Hypothalamus (tissue), 51 donors: ENCODE data around the gene RASSF5.
"Not testable (repeated sequence)": the region's sequence is repeated elsewhere in the genome, so short reads cannot be mapped to it uniquely, and the experiment has no call there.

ENCODE experiments used
- DNase-seq, 51 donors: peaks; one replicate each; lab custom pipeline; 2025; lab: John Stamatoyannopoulos, UW

The RASSF5 gene

GRCh38 chr1:206608108-206608698 lies 100.9 kb downstream of the RASSF5 start:
- peak in 6 of 51 donors; percentile 7 to 28 (median 14) for DNase-seq

- DNase-seq = no peak
Observed at GRCh38 chr1:206609229-206609991, 102.1 kb downstream of the RASSF5 start.

DNA sequence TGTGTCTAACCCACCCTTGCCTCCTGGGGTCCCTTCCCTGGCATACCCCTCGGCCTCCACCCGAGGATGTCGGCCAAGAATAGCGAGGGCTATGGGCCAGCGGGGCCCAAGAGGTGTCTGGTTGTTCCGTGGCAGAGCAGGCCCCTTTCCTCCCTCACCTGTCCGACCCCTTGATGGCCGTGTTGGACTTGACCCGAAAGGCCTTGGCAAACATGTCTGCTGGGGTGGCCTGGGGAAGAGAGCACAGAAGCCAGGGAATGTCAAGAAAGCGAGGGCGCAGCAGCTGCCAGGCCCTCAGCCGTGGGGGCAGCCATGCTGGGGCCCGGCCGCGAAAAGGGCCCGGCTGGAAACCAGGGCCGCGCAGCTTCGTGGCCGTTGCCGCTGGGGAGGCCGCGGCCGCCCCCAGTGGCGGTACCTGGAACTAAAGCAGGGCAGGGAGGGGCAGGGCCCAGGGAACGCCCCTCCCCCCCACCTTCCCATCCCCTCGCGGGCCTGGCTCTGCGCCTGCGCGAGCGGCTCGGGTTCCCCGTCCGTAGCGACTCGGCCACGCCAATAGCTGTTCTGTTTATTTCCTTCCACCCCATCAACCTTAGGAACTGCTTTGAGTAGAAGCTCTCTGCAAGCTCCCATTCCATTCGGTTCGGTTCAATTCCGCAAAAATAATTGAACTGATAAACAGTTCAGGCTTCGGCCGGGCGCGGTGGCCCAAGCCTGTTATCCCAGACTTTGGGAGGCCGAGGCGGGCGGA lies 105.0 kb downstream of the RASSF5 start, which contains the start of gene EIF2D:
TSS of gene EIF2D (minus strand) at position 337 of the 748 bp plus-strand sequence. CDS start at position 214, 123 bp downstream.
- peak; percentile 54 to 97 (median 91) for DNase-seq

- DNase-seq = not testable (repeated sequence)
Observed at GRCh38 chr1:206626396-206626795, 119.1 kb downstream of the RASSF5 start.

GRCh38 chr1:206628916-206629315 lies 121.6 kb downstream of the RASSF5 start:
- no peak for DNase-seq

DNA sequence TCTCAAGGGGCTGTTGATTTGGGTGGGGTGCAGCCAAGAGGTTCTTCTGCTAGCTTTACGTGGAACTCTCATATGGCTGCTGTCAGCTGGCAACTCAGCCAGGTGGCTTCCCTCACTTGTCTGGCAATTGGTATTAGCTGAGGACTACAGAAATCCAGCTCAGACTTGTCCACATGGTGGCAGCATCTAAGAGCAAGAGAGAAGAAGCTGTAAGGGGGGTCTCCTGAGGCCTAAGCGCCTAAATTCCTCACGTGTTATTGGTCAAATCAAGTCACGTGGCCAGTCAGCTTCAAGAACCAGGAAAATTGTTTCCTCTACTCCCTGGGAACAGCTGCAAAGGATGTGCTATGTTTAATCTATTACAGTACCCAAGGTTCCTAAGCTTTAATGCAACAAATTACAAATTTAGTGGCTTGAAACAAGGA lies 123.8 kb downstream of the RASSF5 start:
- peak in 7 of 51 donors; percentile 9 to 23 (median 13) for DNase-seq

GRCh38 chr1:206633708-206634121 lies 126.4 kb downstream of the RASSF5 start:
- DNase-seq = peak in 2 of 51 donors; percentile 14 to 28

GRCh38 chr1:206634365-206635079 lies 127.2 kb downstream of the RASSF5 start:
- DNase-seq = peak in 50 of 51 donors; percentile 9 to 99 (median 78)

DNA sequence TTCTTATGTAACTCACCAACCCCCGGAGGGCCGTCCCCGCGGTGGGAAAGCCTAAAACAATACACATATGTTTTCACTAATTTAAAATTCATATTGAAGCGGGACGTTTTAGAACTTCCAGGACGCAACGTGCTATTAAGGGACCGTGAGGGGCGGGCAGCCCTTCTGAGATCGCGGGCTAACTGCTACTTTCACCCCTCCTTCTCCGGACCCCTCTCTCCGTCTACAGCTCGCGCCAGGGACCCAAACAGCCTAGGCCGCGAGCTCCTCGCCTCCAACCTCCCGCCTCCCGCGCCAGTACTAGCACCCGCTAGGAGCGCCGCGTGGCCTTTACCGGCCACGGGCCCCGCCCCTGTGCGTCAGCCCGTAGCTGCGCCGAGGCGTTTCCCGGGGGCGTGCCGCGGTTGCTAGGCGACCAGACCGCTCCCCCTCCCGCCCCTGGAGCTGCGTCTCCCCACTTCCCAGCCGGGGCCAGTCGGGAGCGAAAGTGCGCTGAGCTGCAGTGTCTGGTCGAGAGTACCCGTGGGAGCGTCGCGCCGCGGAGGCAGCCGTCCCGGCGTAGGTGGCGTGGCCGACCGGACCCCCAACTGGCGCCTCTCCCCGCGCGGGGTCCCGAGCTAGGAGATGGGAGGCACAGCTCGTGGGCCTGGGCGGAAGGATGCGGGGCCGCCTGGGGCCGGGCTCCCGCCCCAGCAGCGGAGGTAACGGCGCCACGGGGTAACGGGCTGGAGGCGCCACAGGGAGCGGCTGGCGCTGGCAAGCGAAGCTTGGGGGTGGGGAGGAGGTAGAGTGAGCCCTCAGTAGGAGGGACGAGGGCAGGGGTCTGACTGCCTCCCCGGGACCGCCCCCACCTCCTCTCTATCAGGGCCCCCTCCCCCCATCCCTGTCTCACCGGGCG lies 128.0 kb downstream of the RASSF5 start, which contains the start of gene DYRK3:
TSS of gene DYRK3 (plus strand) at position 457 of the 898 bp plus-strand sequence. CDS start at position 625, 168 bp downstream.
- DNase-seq = peak in 50 of 51 donors; percentile 46 to 96 (median 88)

DNA sequence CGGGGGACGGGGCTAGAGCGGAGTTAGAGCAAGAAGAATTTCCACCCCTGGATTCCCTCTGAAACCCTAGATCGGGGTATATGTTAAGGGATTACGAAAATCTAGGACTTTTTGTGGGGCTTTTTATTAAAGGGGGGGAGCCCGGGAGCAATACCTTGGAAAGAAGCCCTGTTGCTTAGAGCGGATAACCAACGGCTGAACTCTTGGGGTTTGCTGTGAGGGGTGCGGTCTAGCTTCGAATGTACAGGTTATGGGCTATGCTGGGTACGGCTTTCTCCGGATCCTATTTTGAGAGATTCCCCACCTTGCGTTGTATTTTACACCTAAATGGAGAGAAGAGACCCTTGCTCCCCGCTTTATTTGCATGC lies 128.6 kb downstream of the RASSF5 start:
- DNase-seq = peak in 1 of 51 donors; percentile 20

- DNase-seq = no peak
Observed at GRCh38 chr1:206636671-206637070, 129.3 kb downstream of the RASSF5 start.

GRCh38 chr1:206637605-206638004 lies 130.3 kb downstream of the RASSF5 start:
- no peak for DNase-seq
